ENCODE data around the gene KCTD15. TPM values are rescaled to one million over a fixed set of nuclear protein-coding genes. Genes with fewer than 3 reads are reported as not detected.

The KCTD15 gene
- total RNA-seq, 3 donors from 2014 or later, result 8.0 to 42.3 (median 10.1) TPM

DNA sequence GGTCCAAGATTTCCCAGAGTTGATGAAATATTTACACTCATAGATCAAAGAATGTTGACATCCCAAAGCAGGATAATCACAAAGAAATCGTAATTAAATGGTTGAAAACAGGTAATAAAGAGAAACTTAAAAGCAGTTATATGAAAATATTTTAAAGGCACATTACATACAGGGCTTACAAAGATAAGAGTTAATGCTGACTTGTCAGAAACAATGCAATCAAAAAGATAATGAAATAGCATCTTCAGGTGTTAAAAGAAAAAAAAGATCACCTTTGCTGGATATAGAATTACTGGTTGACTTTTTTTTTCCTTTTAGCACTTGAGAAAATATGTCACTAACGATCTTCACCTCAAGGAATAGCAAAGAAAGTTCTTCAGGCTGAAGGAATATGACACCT is 48.8 kb downstream of the KCTD15 start:
- TF ChIP-seq, protein P1, sequence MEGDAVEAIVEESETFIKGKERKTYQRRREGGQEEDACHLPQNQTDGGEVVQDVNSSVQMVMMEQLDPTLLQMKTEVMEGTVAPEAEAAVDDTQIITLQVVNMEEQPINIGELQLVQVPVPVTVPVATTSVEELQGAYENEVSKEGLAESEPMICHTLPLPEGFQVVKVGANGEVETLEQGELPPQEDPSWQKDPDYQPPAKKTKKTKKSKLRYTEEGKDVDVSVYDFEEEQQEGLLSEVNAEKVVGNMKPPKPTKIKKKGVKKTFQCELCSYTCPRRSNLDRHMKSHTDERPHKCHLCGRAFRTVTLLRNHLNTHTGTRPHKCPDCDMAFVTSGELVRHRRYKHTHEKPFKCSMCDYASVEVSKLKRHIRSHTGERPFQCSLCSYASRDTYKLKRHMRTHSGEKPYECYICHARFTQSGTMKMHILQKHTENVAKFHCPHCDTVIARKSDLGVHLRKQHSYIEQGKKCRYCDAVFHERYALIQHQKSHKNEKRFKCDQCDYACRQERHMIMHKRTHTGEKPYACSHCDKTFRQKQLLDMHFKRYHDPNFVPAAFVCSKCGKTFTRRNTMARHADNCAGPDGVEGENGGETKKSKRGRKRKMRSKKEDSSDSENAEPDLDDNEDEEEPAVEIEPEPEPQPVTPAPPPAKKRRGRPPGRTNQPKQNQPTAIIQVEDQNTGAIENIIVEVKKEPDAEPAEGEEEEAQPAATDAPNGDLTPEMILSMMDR (IDR thresholded peaks at IDR 0.05), result no peak
- DNase-seq, result no peak
- H3K4me1 ChIP-seq (ENCODE audit: low read depth), result no peaks in the 10 kb centered on the region
- no peak overlapping the region for H3K4me3 ChIP-seq
- H3K36me3 ChIP-seq (ENCODE audit: low read depth), result no peaks in the 10 kb centered on the region
- H3K9me3 ChIP-seq, result no peaks in the 10 kb centered on the region
- no peak for ATAC-seq
- intact Hi-C loops (cut with DNase I, micrococcal nuclease), result no loop called here

DNA sequence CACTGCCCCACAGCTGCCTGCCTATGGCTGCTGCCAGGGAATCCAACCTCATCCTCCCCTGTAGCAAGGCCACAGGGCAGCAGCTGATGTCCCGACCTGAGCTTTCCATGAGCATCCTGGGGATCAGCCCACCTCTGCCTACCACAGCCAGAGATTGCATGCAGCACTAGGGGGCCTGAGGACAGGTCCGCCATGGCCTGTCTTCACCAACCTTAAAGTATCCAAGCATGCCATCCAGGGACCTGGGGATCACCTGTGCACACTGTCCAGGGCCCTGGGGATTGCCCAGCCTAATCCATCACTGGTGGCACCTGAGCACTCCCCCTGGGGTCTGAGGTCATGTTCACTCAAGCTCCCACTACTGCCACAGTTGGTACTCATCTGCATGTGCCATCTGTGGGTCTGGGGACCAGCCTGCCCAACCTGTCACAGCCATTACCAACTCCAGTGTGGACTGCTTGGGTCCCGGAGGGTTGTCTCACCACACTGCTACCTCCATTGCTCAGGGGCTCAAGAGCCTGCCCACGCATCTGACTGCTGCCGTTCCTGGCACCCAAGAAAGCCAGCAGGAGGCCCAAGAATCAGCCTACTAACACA is 53.0 kb downstream of the KCTD15 start:
- DNase-seq, result no peak

DNA sequence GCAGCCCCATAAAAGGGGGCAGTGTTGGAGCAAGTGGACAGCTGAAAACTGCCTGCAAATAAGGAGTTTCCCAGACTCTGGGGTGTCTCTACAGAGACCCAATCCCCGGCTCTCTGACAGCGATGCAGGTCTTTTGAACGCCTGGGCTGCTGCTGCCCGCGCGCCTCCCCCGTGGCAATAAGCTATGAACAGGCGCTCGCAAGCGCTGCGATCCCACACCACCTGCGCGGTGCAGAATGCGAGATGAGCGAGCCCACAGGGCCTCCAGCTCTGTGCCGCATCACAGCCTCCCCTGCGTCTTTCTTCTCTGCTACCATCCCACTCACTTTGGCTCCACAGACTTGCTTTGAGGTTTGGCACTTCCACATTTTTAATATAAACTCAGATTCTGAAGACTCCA is 62.3 kb downstream of the KCTD15 start:
- no peak overlapping the region for H3K4me3 ChIP-seq
- TF ChIP-seq, protein P1 (IDR thresholded peaks at IDR 0.05), result no peak
- intact Hi-C loops (cut with DNase I, micrococcal nuclease), result no loop called here
- H3K9me3 ChIP-seq, result no peaks in the 10 kb centered on the region
- no peaks in the 10 kb centered on the region for H3K4me1 ChIP-seq (ENCODE audit: low read depth)
- no peak for DNase-seq
- ATAC-seq, result no peak
- no peaks in the 10 kb centered on the region for H3K36me3 ChIP-seq (ENCODE audit: low read depth)

More for the DNA sequence above, 53.0 kb downstream of the KCTD15 start:
- intact Hi-C loops (cut with DNase I, micrococcal nuclease), result no loop called here
- Histone ChIP-seq H3K36me3 (ENCODE audit: low read depth) (no peaks in the 10 kb centered on the region), H3K4me1 (ENCODE audit: low read depth) (no peaks in the 10 kb centered on the region), H3K4me3 (no peak overlapping the region), H3K9me3 (no peaks in the 10 kb centered on the region)
- ATAC-seq, result no peak
- TF ChIP-seq, protein P1 (IDR thresholded peaks at IDR 0.05), result no peak

DNA sequence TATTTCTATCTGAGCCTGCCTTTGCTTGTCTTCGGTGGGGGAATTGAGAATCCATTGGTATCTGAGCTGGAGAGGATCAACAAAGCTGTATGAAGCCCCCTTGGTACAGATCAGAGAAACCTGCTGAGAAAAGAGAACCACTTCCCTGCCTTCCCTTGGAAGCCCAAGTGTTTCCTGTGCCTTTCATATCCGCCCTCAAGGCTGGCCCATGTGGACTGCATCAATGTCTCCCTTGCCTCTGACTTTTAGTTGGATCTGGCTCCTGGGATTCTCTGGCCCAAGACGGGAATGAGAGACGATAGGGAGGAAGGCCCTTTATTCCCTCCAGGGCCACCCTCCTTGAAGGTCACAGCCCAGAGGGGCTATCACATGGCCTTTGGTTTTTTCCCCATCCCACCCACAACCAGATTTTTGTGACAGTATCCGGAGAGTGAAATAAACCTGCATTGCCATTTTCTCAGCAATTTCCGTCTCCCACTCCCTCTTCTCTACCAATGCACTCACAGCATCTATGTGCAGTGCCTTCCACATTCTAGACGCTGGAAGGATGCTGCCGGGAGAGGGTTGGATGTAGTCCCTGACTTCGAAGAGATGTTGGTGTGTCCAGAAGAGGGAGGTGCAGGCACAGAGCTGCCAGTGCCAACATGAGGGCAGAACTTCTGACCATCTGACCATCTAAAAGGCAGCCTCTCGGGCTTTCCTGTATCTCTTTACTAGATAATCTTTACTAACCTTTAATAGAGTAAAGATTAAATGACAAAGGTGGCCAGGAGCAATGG is 63.8 kb downstream of the KCTD15 start:
- Histone ChIP-seq H3K9me3 (no peaks in the 10 kb centered on the region), H3K4me1 (ENCODE audit: low read depth) (no peaks in the 10 kb centered on the region), H3K4me3 (no peak overlapping the region), H3K36me3 (ENCODE audit: low read depth) (no peaks in the 10 kb centered on the region)
- DNase-seq (no peak), ATAC-seq (no peak)
- TF ChIP-seq, protein P1 (IDR thresholded peaks at IDR 0.05), result no peak
- intact Hi-C loops (cut with DNase I, micrococcal nuclease), result no loop called here

DNA sequence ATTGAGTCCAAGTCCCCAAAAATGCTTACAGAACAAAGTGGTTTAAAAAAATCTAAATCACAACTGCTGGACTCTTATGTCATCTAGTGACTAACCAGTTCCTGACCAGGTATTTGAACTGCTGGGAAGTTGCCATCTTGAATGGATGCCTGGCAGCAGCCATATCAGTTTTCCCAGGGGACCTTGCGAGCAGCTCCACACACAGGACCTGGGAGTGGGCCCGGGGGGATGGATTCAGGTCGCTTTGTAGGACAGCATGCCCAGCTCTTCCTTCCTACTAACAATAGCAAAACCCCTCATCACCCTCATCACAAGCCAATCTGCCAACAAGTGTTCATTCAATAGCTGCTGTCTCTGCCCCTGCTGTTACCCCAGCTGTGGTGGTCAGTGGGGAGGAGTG is 65.3 kb downstream of the KCTD15 start:
- no peaks in the 10 kb centered on the region for H3K36me3 ChIP-seq (ENCODE audit: low read depth)
- no peaks in the 10 kb centered on the region for H3K9me3 ChIP-seq
- ATAC-seq (no peak), DNase-seq (no peak)
- H3K4me3 ChIP-seq, result no peak overlapping the region
- TF ChIP-seq, protein P1 (IDR thresholded peaks at IDR 0.05), result no peak
- H3K4me1 ChIP-seq (ENCODE audit: low read depth), result no peaks in the 10 kb centered on the region
- intact Hi-C loops (cut with DNase I, micrococcal nuclease), result no loop called here

Measured in mucosa of descending colon (tissue), 3 donors.